Activated CD4-positive, alpha-beta T cell treated with anti-CD3 and anti-CD28 coated beads for 36 hours (primary cell): ENCODE measurements around the gene HRH2. TPM values are rescaled to one million over a fixed set of nuclear protein-coding genes. Genes with fewer than 3 reads are reported as not detected.

ENCODE experiments used
- ATAC-seq: fragments of 200-7000 bp; cut with Tn5 transposase; one replicate; pipeline ENCODE4 v1.10.0; 2021; ENCODE audit warnings: mild to moderate bottlenecking, moderate library complexity
- CTCF ChIA-PET: fragments of 350-600 bp; sonication (Branson Sonifier 250); formaldehyde crosslinking; loops from one replicate; lab custom pipeline; 2021; ENCODE audit warnings: antibody characterized with exemption; lab: Charles Lee
- POLR2A ChIA-PET: fragments of 350-600 bp; sonication (Branson Sonifier 250); formaldehyde crosslinking; loops from one replicate; lab custom pipeline; 2021; ENCODE audit warnings: antibody characterized with exemption, inconsistent platforms; lab: Charles Lee
- DNase-seq: peaks from one replicate; pipeline ENCODE4 v3.0.0-alpha.2; 2020
- H3K27ac Mint-ChIP-seq: one replicate; pipeline ENCODE4 v1.8.0; 2021; ENCODE audit warnings: mixed read lengths
- H3K27me3 Mint-ChIP-seq: one replicate; pipeline ENCODE4 v1.8.0; 2021; ENCODE audit warnings: mixed read lengths
- H3K36me3 Mint-ChIP-seq: one replicate; pipeline ENCODE4 v1.8.0; 2021; ENCODE audit warnings: low read depth, mixed read lengths
- H3K4me1 Mint-ChIP-seq: one replicate; pipeline ENCODE4 v1.8.0; 2021; ENCODE audit warnings: mixed read lengths
- H3K4me3 Mint-ChIP-seq: one replicate; pipeline ENCODE4 v1.8.0; 2021; ENCODE audit warnings: mild to moderate bottlenecking, moderate library complexity, mixed read lengths
- H3K9me3 Mint-ChIP-seq: one replicate; pipeline ENCODE4 v1.8.0; 2021; ENCODE audit warnings: low read depth, mixed read lengths
- intact Hi-C, 2 experiments: fragments of 100-400 bp; cut with DNase I in 1 of 2; cut with micrococcal nuclease in 1 of 2; formaldehyde crosslinking; loops; one replicate each; pipeline versions ENCODE4 v1.14.2 to v1.15.1; 2022 to 2024; cut with DNase I, micrococcal nuclease
- total RNA-seq, 2 experiments: library from RNA; stranded (reverse); gene quantifications; one replicate each; pipeline ENCODE4 v1.2.3, GENCODE V29; 2021

The HRH2 gene
- total RNA-seq, 2 experiments from 2014 or later = 12.3 to 16.9 TPM

DNA sequence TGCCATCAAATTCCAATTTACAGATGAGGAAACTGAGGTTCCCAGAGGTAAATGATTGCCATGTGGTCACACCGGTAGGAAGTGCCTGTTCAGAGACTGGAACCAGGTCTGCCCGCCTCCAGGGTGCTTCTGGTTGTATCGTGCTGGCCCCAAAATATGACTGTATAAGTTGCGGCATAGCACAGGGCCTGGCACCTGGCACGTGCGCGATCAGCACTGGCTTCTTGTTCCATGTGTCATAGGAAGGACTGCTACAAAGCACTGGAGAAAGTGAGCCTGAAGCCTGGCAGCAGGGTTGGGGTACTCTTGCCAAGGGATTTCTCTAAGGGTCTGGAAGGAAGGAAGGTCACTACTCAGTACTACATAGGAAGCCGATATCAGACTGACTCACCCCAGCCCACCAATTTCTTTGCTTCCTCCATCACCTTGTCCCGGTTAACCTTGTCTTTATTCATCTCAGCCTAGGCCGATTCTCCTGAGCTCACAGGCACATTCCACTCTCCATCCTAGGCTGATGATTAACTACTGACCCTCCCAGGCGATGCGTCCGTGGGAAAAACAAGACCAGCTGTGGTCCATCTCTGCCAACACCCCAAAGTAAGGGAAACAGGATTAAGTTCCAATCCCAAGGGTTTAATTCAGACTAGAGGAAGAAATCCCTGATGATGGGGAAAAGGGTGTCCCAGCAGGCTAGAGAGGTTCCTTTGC, 1.8 kb downstream of the HRH2 start:
- H3K27ac Mint-ChIP-seq = no peak overlapping the region
- intact Hi-C loops = no loop called here
- peaks cover 36% of the 10 kb centered on the region for H3K36me3 Mint-ChIP-seq
- POLR2A ChIA-PET = no interaction called here
- DNase-seq (peak; percentile 28), ATAC-seq (no peak)
- H3K27me3 Mint-ChIP-seq = no peaks in the 10 kb centered on the region
- peaks cover 72% of the 10 kb centered on the region for H3K4me1 Mint-ChIP-seq
- CTCF ChIA-PET = interaction anchor here (0.8 to 1.2 kb wide), 3 partner anchors 37 to 1319 kb away, joined by 3 to 4 read pairs (median 4); no protein-coding TSS in a partner anchor
- no peaks in the 10 kb centered on the region for H3K9me3 Mint-ChIP-seq
- peak overlapping the region; percentile 83 for H3K4me3 Mint-ChIP-seq

DNA sequence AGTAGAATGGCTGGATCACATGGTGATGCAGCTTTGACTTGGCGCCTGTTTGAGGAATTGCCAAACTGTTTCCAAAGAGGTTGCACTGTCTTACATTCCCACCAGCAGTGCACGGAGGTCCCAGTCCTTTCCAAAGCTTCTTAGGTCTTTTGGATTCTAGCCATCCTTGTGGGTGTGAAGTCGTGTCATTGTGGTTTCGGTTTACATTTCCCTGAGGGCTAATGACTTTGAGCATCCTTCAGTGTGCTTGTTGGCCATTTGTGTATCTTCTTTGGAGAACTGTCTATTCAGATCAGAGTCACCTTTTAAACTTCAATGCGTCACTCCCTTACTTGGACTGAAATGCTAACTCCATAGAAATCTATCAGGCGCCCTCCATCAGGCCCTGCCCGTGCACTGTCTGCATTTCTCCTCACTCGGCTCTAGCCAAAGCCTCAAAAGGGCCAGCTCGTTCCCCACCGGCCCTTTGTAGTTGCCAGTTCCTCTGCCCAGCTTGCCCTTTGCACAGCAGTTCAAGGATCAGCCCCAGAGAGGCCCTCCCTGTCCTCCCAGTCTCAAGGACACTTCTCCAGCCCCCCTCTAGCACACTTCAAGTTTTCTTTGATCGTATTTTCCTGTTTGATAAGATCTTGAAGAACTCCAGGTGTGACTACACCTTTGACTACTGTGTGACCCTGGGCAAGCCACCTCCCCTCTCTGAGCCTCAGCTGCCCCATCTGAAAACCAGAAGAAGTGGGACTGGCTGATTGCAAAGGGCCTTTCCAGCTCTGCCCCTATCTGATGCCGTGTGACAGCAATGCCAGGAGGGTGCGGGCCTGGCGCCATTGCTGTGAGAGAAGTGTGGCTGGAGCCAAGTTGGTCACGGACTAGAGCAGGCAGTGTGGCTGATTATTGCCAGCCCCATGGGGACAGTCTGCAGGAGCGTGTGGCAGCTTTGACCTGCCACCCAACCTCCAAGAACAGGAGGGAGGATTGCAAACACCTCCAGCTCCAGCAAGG, 5.6 kb downstream of the HRH2 start:
- CTCF ChIA-PET = interaction anchor here (1.4 kb wide), 1 partner anchor 129 kb away, joined by 4 read pairs; no protein-coding TSS in a partner anchor
- no peak overlapping the region for H3K27ac Mint-ChIP-seq
- H3K36me3 Mint-ChIP-seq = peaks cover 37% of the 10 kb centered on the region
- ATAC-seq (no peak), DNase-seq (no peak)
- POLR2A ChIA-PET = no interaction called here
- H3K4me1 Mint-ChIP-seq = peaks cover 60% of the 10 kb centered on the region
- no peaks in the 10 kb centered on the region for H3K9me3 Mint-ChIP-seq
- no peak overlapping the region for H3K4me3 Mint-ChIP-seq
- no peaks in the 10 kb centered on the region for H3K27me3 Mint-ChIP-seq
- intact Hi-C loops = no loop called here

DNA sequence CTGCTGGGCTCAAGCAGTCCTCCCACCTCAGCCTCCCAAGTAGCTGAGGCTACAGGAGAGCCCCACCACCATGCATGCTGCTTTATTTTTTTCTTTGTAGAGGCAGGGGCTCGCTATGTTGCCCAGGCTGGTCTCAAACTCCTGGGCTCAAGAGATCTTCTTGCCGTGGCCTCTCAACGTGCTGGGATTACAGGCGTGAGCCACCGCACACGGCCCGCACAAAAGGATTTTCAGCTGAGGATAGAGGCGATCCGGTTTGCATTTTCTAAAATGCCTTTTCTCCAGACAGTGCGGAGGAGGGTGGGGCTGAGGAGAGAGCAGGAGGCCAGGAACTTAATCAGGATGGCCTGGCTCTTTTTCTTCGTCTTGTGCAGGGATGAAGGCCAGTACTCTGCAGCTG, 6.9 kb downstream of the HRH2 start:
- H3K36me3 Mint-ChIP-seq = peaks cover 34% of the 10 kb centered on the region
- intact Hi-C loops = no loop called here
- ChIA-PET CTCF (interaction anchor here (0.7 kb wide), 1 partner anchor 10 kb away, joined by 3 read pairs; no protein-coding TSS in a partner anchor), POLR2A (no interaction called here)
- ATAC-seq = no peak
- H3K4me1 Mint-ChIP-seq = peaks cover 50% of the 10 kb centered on the region
- no peak overlapping the region for H3K27ac Mint-ChIP-seq
- no peak for DNase-seq
- no peaks in the 10 kb centered on the region for H3K27me3 Mint-ChIP-seq
- no peak overlapping the region for H3K4me3 Mint-ChIP-seq
- no peaks in the 10 kb centered on the region for H3K9me3 Mint-ChIP-seq

DNA sequence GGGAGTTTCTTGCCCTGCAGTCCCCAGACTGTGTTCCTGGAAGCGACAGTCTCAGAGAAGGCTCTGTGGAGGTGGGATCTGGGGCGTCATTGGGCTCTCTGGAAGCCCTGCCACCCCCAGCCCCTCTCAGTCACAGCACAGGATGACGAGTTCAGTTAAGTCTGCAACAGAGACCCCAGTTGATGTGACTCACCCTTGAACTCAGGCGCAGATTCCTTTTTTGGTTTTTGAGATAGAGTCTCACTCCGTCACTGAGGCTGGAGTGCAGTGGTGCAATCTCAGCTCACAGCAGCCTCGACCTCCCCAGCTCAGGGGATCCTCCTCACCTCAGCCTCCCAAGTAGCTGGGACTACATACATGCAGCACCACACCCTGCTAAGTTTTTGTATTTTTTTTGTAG, 8.3 kb downstream of the HRH2 start:
- H3K9me3 Mint-ChIP-seq = no peaks in the 10 kb centered on the region
- peaks cover 24% of the 10 kb centered on the region for H3K36me3 Mint-ChIP-seq
- ChIA-PET CTCF (interaction anchor here (0.5 to 1.6 kb wide), 2 partner anchors 58 to 132 kb away, joined by 4 to 7 read pairs; no protein-coding TSS in a partner anchor), POLR2A (no interaction called here)
- no peak overlapping the region for H3K4me3 Mint-ChIP-seq
- no peaks in the 10 kb centered on the region for H3K27me3 Mint-ChIP-seq
- intact Hi-C loops = no loop called here
- H3K4me1 Mint-ChIP-seq = peaks cover 52% of the 10 kb centered on the region
- no peak for ATAC-seq
- DNase-seq = no peak
- H3K27ac Mint-ChIP-seq = no peak overlapping the region

GRCh38 chr5:175668006-175668405, 10.1 kb downstream of the HRH2 start:
- POLR2A ChIA-PET = interaction anchor here (0.6 kb wide), 1 partner anchor 871 kb away, joined by 3 read pairs; no protein-coding TSS in a partner anchor
- intact Hi-C loops = no loop called here
- Mint-ChIP-seq H3K27me3 (no peaks in the 10 kb centered on the region), H3K27ac (no peak overlapping the region), H3K9me3 (no peaks in the 10 kb centered on the region), H3K4me1 (peaks cover 51% of the 10 kb centered on the region), H3K4me3 (no peak overlapping the region), H3K36me3 (peaks cover 16% of the 10 kb centered on the region)
- ATAC-seq = no peak
- no peak for DNase-seq
- CTCF ChIA-PET = interaction anchor here (0.7 kb wide), 1 partner anchor 10 kb away, joined by 3 read pairs; the partner anchor contains the start of gene HRH2

DNA sequence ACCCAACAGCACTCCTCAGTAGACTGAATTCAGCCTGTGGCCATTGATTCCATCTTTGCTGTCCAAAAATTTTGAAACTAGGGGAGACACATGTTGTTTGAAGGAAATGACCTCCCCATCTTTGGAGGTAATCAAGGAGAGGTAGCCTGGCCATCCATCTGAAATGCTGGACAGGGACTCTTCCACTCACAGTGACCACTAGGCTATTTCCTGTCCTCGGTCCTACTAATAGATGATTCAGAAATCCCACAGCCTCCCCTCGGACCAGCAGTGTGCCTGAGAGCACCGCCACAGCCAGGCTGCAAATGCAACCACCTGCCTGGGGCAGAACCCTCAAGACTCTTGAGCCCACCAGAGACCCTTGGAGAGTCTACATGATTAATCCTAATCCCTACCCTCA, 12.5 kb downstream of the HRH2 start:
- no peaks in the 10 kb centered on the region for H3K9me3 Mint-ChIP-seq
- ATAC-seq (no peak), DNase-seq (no peak)
- ChIA-PET POLR2A (no interaction called here), CTCF (no interaction called here)
- no peaks in the 10 kb centered on the region for H3K27me3 Mint-ChIP-seq
- no peak overlapping the region for H3K27ac Mint-ChIP-seq
- intact Hi-C loops = no loop called here
- H3K36me3 Mint-ChIP-seq = peaks cover 6% of the 10 kb centered on the region
- H3K4me1 Mint-ChIP-seq = peaks cover 48% of the 10 kb centered on the region
- H3K4me3 Mint-ChIP-seq = no peak overlapping the region

GRCh38 chr5:175671013-175671412, 13.1 kb downstream of the HRH2 start:
- no peak for ATAC-seq
- H3K4me1 Mint-ChIP-seq = peaks cover 50% of the 10 kb centered on the region
- H3K27ac Mint-ChIP-seq = peak overlapping the region; percentile 44
- H3K9me3 Mint-ChIP-seq = no peaks in the 10 kb centered on the region
- no peak overlapping the region for H3K4me3 Mint-ChIP-seq
- POLR2A ChIA-PET = no interaction called here
- DNase-seq = no peak
- intact Hi-C loops = no loop called here
- no peaks in the 10 kb centered on the region for H3K27me3 Mint-ChIP-seq
- peaks cover 6% of the 10 kb centered on the region for H3K36me3 Mint-ChIP-seq
- CTCF ChIA-PET = interaction anchor here (0.7 kb wide), 1 partner anchor 28 kb away, joined by 3 read pairs; no protein-coding TSS in a partner anchor

- POLR2A ChIA-PET = no interaction called here
- Mint-ChIP-seq H3K36me3 (peaks cover 3% of the 10 kb centered on the region), H3K27ac (no peak overlapping the region), H3K4me1 (peaks cover 60% of the 10 kb centered on the region), H3K9me3 (no peaks in the 10 kb centered on the region), H3K27me3 (no peaks in the 10 kb centered on the region), H3K4me3 (no peak overlapping the region)
- intact Hi-C loops = no loop called here
- ATAC-seq (no peak), DNase-seq (no peak)
- CTCF ChIA-PET = no interaction called here
Observed at GRCh38 chr5:175672976-175673648, 15.2 kb downstream of the HRH2 start.

- ATAC-seq = no peak
- Mint-ChIP-seq H3K4me3 (no peak overlapping the region), H3K9me3 (no peaks in the 10 kb centered on the region), H3K27me3 (no peaks in the 10 kb centered on the region), H3K27ac (no peak overlapping the region), H3K36me3 (peaks cover 3% of the 10 kb centered on the region), H3K4me1 (peaks cover 65% of the 10 kb centered on the region)
- CTCF ChIA-PET = interaction anchor here (0.6 to 1.0 kb wide), 2 partner anchors 44 to 126 kb away, joined by 3 to 4 read pairs; no protein-coding TSS in a partner anchor
- POLR2A ChIA-PET = no interaction called here
- intact Hi-C loops = no loop called here
- no peak for DNase-seq
Observed at GRCh38 chr5:175674731-175675346, 17.0 kb downstream of the HRH2 start.

- DNase-seq = no peak
- peaks cover 58% of the 10 kb centered on the region for H3K4me1 Mint-ChIP-seq
- H3K27ac Mint-ChIP-seq = no peak overlapping the region
- H3K36me3 Mint-ChIP-seq = no peaks in the 10 kb centered on the region
- intact Hi-C loops = no loop called here
- no peaks in the 10 kb centered on the region for H3K9me3 Mint-ChIP-seq
- CTCF ChIA-PET = no interaction called here
- no peak overlapping the region for H3K4me3 Mint-ChIP-seq
- H3K27me3 Mint-ChIP-seq = no peaks in the 10 kb centered on the region
- POLR2A ChIA-PET = no interaction called here
- no peak for ATAC-seq
Observed at GRCh38 chr5:175675873-175676272, 18.0 kb downstream of the HRH2 start.
